MM.1S (cell line): ENCODE results near the gene NCKAP5.

Source experiments
- DNase-seq: peaks from one replicate; pipeline ENCODE4 v3.0.0-alpha.2; 2015
- H2AFZ ChIP-seq: fragments of 300-600 bp; sonication (generic); 2 replicates; pipeline ENCODE4 v1.6.0; 2016; ENCODE audit warnings: antibody characterized with exemption, low read length
- H3F3A ChIP-seq: fragments of 300-600 bp; sonication (generic); 2 replicates; pipeline ENCODE4 v1.6.1; 2016; ENCODE audit warnings: mild to moderate bottlenecking, antibody characterized with exemption, low read length, moderate library complexity, mixed read lengths; ENCODE audit not compliant: insufficient read depth
- H3K27ac ChIP-seq: fragments of 300-600 bp; sonication (generic); 2 replicates; pipeline ENCODE4 v1.5.1; 2016; ENCODE audit warnings: mild to moderate bottlenecking, low read length
- H3K27me3 ChIP-seq: fragments of 300-600 bp; sonication (generic); replicated peaks from 2 replicates; pipeline ENCODE4 v1.6.0; 2016; ENCODE audit warnings: low read length; ENCODE audit not compliant: insufficient read depth
- H3K36me3 ChIP-seq: fragments of 300-600 bp; sonication (generic); replicated peaks from 2 replicates; pipeline ENCODE4 v1.6.1; 2016; ENCODE audit warnings: mild to moderate bottlenecking, low read length, mixed read lengths; ENCODE audit not compliant: insufficient read depth
- H3K4me1 ChIP-seq: fragments of 300-600 bp; sonication (generic); 2 replicates; pipeline ENCODE4 v1.6.1; 2016; ENCODE audit warnings: low read length, mixed read lengths
- H3K4me2 ChIP-seq: fragments of 300-600 bp; sonication (generic); 2 replicates; pipeline ENCODE4 v1.6.0; 2016; ENCODE audit warnings: low read depth, low read length
- H3K4me3 ChIP-seq: fragments of 300-600 bp; sonication (generic); 2 replicates; pipeline ENCODE4 v1.5.1; 2016; ENCODE audit warnings: low read length, mixed read lengths
- H3K79me2 ChIP-seq: fragments of 300-600 bp; sonication (generic); 2 replicates; pipeline ENCODE4 v1.6.1; 2016; ENCODE audit warnings: mixed run types, low read length, mixed read lengths
- H3K9ac ChIP-seq: fragments of 300-600 bp; sonication (generic); 2 replicates; pipeline ENCODE4 v1.6.1; 2016; ENCODE audit warnings: low read length, mixed read lengths
- H3K9me2 ChIP-seq: fragments of 300-600 bp; sonication (generic); replicated peaks from 2 replicates; pipeline ENCODE4 v1.6.1; 2016; ENCODE audit warnings: mild to moderate bottlenecking, low read length, mixed read lengths; ENCODE audit not compliant: insufficient read depth
- H3K9me3 ChIP-seq: fragments of 300-600 bp; sonication (generic); replicated peaks from 2 replicates; pipeline ENCODE4 v1.6.1; 2016; ENCODE audit warnings: mild to moderate bottlenecking, low read length, mixed read lengths; ENCODE audit not compliant: insufficient read depth
- H4K20me1 ChIP-seq: fragments of 300-600 bp; sonication (generic); 2 replicates; pipeline ENCODE4 v1.6.1; 2016; ENCODE audit warnings: mild to moderate bottlenecking, low read length, moderate library complexity, mixed read lengths; ENCODE audit not compliant: insufficient read depth
- EZH2 ChIP-seq: fragments of 300-600 bp; sonication (generic); optimal IDR thresholded peaks from 2 replicates; pipeline ENCODE3; 2017; ENCODE audit warnings: low read depth, mild to moderate bottlenecking, antibody characterized with exemption, low read length, mixed read lengths
- EZH2phosphoT487 ChIP-seq: fragments of 300-600 bp; sonication (generic); IDR thresholded peaks from 2 replicates; pipeline ENCODE4 v1.6.1; 2018; ENCODE audit warnings: antibody characterized with exemption, low read length
- TF ChIP-seq, protein P1 (sequence below): fragments of 300-600 bp; sonication (generic); IDR thresholded peaks from 2 replicates; pipeline ENCODE4 v1.5.1; 2016; ENCODE audit warnings: antibody characterized with exemption, low read length, mixed read lengths

NCKAP5 gene

GRCh38 chr2:133591164-133591563, 22.9 kb upstream of the NCKAP5 start:
- Histone ChIP-seq H3K4me2 (no peak overlapping the region), H3K79me2 (no peaks in the 10 kb centered on the region)
- DNase-seq = no peak

GRCh38 chr2:133589456-133589855, 21.2 kb upstream of the NCKAP5 start:
- Histone ChIP-seq H3K36me3 (no peaks in the 10 kb centered on the region), H3K9me2 (no peaks in the 10 kb centered on the region)

More at GRCh38 chr2:133591164-133591563, 22.9 kb upstream of the NCKAP5 start:
- Histone ChIP-seq H3K36me3 (no peaks in the 10 kb centered on the region), H3K9me2 (no peaks in the 10 kb centered on the region), H3F3A (no peaks in the 10 kb centered on the region), H3K4me1 (no peaks in the 10 kb centered on the region), H2AFZ (no peak overlapping the region), H3K9ac (no peak overlapping the region), H4K20me1 (no peaks in the 10 kb centered on the region), H3K27ac (no peak overlapping the region), H3K4me3 (no peak overlapping the region), H3K9me3 (no peaks in the 10 kb centered on the region), H3K27me3 (no peaks in the 10 kb centered on the region)
- TF ChIP-seq, protein P1, sequence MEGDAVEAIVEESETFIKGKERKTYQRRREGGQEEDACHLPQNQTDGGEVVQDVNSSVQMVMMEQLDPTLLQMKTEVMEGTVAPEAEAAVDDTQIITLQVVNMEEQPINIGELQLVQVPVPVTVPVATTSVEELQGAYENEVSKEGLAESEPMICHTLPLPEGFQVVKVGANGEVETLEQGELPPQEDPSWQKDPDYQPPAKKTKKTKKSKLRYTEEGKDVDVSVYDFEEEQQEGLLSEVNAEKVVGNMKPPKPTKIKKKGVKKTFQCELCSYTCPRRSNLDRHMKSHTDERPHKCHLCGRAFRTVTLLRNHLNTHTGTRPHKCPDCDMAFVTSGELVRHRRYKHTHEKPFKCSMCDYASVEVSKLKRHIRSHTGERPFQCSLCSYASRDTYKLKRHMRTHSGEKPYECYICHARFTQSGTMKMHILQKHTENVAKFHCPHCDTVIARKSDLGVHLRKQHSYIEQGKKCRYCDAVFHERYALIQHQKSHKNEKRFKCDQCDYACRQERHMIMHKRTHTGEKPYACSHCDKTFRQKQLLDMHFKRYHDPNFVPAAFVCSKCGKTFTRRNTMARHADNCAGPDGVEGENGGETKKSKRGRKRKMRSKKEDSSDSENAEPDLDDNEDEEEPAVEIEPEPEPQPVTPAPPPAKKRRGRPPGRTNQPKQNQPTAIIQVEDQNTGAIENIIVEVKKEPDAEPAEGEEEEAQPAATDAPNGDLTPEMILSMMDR = no peak
- TF ChIP-seq EZH2 (no peak), EZH2phosphoT487 (no peak)

DNA sequence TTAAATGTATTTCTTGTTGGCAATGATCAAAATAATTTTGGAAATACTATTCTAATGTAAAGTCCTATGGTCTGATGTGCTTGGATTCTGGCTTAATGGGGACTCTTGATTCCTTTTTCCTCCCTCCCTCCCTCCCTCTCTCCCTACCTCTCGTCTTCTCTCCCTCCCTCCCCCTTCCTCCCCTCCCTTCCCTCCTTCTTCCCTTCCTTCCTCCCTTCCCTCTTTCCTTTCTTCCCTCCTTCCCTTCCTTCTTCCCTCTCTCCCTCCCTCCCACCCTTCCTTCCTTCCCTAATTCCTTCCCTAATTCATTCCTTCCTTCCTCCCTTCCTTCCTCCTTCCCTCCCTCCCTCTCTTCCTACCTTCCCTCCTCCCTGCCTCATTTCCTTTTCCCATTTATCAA, 19.9 kb upstream of the NCKAP5 start:
- TF ChIP-seq, protein P1 = no peak
- TF ChIP-seq EZH2phosphoT487 (no peak), EZH2 (no peak)
- no peaks in the 10 kb centered on the region for H3K4me1 ChIP-seq
- H3K79me2 ChIP-seq = no peaks in the 10 kb centered on the region
- H3K9me2 ChIP-seq = no peaks in the 10 kb centered on the region
- H2AFZ ChIP-seq = no peak overlapping the region
- H3K9me3 ChIP-seq = no peaks in the 10 kb centered on the region
- H4K20me1 ChIP-seq = no peaks in the 10 kb centered on the region
- no peak overlapping the region for H3K27ac ChIP-seq
- H3K36me3 ChIP-seq = no peaks in the 10 kb centered on the region
- no peak overlapping the region for H3K4me3 ChIP-seq
- no peak overlapping the region for H3K4me2 ChIP-seq
- no peaks in the 10 kb centered on the region for H3K27me3 ChIP-seq
- no peaks in the 10 kb centered on the region for H3F3A ChIP-seq
- H3K9ac ChIP-seq = no peak overlapping the region
- no peak for DNase-seq

More at GRCh38 chr2:133589456-133589855, 21.2 kb upstream of the NCKAP5 start:
- Histone ChIP-seq H3K4me2 (no peak overlapping the region), H3K4me3 (no peak overlapping the region), H4K20me1 (no peaks in the 10 kb centered on the region), H3K4me1 (no peaks in the 10 kb centered on the region), H3K79me2 (no peaks in the 10 kb centered on the region), H2AFZ (no peak overlapping the region), H3K27ac (no peak overlapping the region), H3K9me3 (no peaks in the 10 kb centered on the region), H3K9ac (no peak overlapping the region), H3F3A (no peaks in the 10 kb centered on the region), H3K27me3 (no peaks in the 10 kb centered on the region)
- TF ChIP-seq EZH2phosphoT487 (no peak), EZH2 (no peak)
- TF ChIP-seq, protein P1 = no peak
- DNase-seq = no peak
